Measurements from ENCODE around the gene SLC10A7.

The SLC10A7 gene

GRCh38 chr4:146283758-146284651 lies 237.7 kb downstream of the SLC10A7 start:
- H3K4me3 ChIP-seq (ENCODE audit: low read length) = no peak overlapping the region
- DNase-seq (ENCODE audit: low read depth, low spot score) = no peak

- no peak overlapping the region for H3K4me3 ChIP-seq (ENCODE audit: low read length)
- no peak for DNase-seq (ENCODE audit: low read depth, low spot score)
Measured at GRCh38 chr4:146282657-146283056, 239.1 kb downstream of the SLC10A7 start.

GRCh38 chr4:146278986-146279385 lies 242.8 kb downstream of the SLC10A7 start:
- H3K4me3 ChIP-seq (ENCODE audit: low read length) = no peak overlapping the region
- no peak for DNase-seq (ENCODE audit: low read depth, low spot score)

GRCh38 chr4:146275370-146275769 lies 246.4 kb downstream of the SLC10A7 start:
- DNase-seq (ENCODE audit: low read depth, low spot score) = no peak
- no peak overlapping the region for H3K4me3 ChIP-seq (ENCODE audit: low read length)

- no peak for DNase-seq (ENCODE audit: low read depth, low spot score)
- no peak overlapping the region for H3K4me3 ChIP-seq (ENCODE audit: low read length)
Measured at GRCh38 chr4:146274774-146275173, 247.0 kb downstream of the SLC10A7 start.

- DNase-seq (ENCODE audit: low read depth, low spot score) = no peak
- no peak overlapping the region for H3K4me3 ChIP-seq (ENCODE audit: low read length)
Measured at GRCh38 chr4:146273204-146273901, 248.4 kb downstream of the SLC10A7 start.

- no peak for DNase-seq (ENCODE audit: low read depth, low spot score)
Measured at GRCh38 chr4:146271466-146271865, 250.3 kb downstream of the SLC10A7 start.

GRCh38 chr4:146269228-146269653 lies 252.5 kb downstream of the SLC10A7 start:
- DNase-seq (ENCODE audit: low read depth, low spot score) = no peak
- no peak overlapping the region for H3K4me3 ChIP-seq (ENCODE audit: low read length)

More at GRCh38 chr4:146271466-146271865, 250.3 kb downstream of the SLC10A7 start:
- H3K4me3 ChIP-seq (ENCODE audit: low read length) = no peak overlapping the region

- no peak overlapping the region for H3K4me3 ChIP-seq (ENCODE audit: low read length)
- DNase-seq (ENCODE audit: low read depth, low spot score) = no peak
Measured at GRCh38 chr4:146267826-146268225, 253.9 kb downstream of the SLC10A7 start.

- no peak overlapping the region for H3K4me3 ChIP-seq (ENCODE audit: low read length)
- DNase-seq (ENCODE audit: low read depth, low spot score) = no peak
Measured at GRCh38 chr4:146265950-146266490, 255.7 kb downstream of the SLC10A7 start.

GRCh38 chr4:146263793-146264192 lies 257.9 kb downstream of the SLC10A7 start:
- DNase-seq (ENCODE audit: low read depth, low spot score) = no peak
- H3K4me3 ChIP-seq (ENCODE audit: low read length) = no peak overlapping the region

GRCh38 chr4:146261041-146261440 lies 260.7 kb downstream of the SLC10A7 start:
- no peak for DNase-seq (ENCODE audit: low read depth, low spot score)

GRCh38 chr4:146260521-146260920 lies 261.2 kb downstream of the SLC10A7 start:
- no peak overlapping the region for H3K4me3 ChIP-seq (ENCODE audit: low read length)
- no peak for DNase-seq (ENCODE audit: low read depth, low spot score)

More at GRCh38 chr4:146261041-146261440, 260.7 kb downstream of the SLC10A7 start:
- H3K4me3 ChIP-seq (ENCODE audit: low read length) = no peak overlapping the region

GRCh38 chr4:146257511-146257910 lies 264.2 kb downstream of the SLC10A7 start:
- DNase-seq (ENCODE audit: low read depth, low spot score) = no peak
- H3K4me3 ChIP-seq (ENCODE audit: low read length) = no peak overlapping the region

GRCh38 chr4:146256328-146256727 lies 265.4 kb downstream of the SLC10A7 start:
- no peak overlapping the region for H3K4me3 ChIP-seq (ENCODE audit: low read length)
- DNase-seq (ENCODE audit: low read depth, low spot score) = no peak

- H3K4me3 ChIP-seq (ENCODE audit: low read length) = no peak overlapping the region
- DNase-seq (ENCODE audit: low read depth, low spot score) = no peak
Measured at GRCh38 chr4:146255874-146256273, 265.9 kb downstream of the SLC10A7 start.

GRCh38 chr4:146255463-146255862 lies 266.3 kb downstream of the SLC10A7 start:
- no peak for DNase-seq (ENCODE audit: low read depth, low spot score)
- H3K4me3 ChIP-seq (ENCODE audit: low read length) = no peak overlapping the region

- H3K4me3 ChIP-seq (ENCODE audit: low read length) = no peak overlapping the region
- no peak for DNase-seq (ENCODE audit: low read depth, low spot score)
Measured at GRCh38 chr4:146252969-146253611, 268.6 kb downstream of the SLC10A7 start.

GRCh38 chr4:146247356-146247755 lies 274.4 kb downstream of the SLC10A7 start:
- no peak overlapping the region for H3K4me3 ChIP-seq (ENCODE audit: low read length)
- no peak for DNase-seq (ENCODE audit: low read depth, low spot score)
